ENCODE results near the gene LRMDA. TPM values are rescaled to one million over a fixed set of nuclear protein-coding genes. Genes with fewer than 3 reads are reported as not detected.
"Not testable (repeated sequence)": the region's sequence is repeated elsewhere in the genome, so short reads cannot be mapped to it uniquely, and the experiment has no call there.

LRMDA gene
- total RNA-seq, 1 experiment from 2014 or later = 4.8 TPM

- CTCF ChIA-PET = no interaction called here
Observed at GRCh38 chr10:75605096-75605495, 173.7 kb downstream of the LRMDA start.

DNA sequence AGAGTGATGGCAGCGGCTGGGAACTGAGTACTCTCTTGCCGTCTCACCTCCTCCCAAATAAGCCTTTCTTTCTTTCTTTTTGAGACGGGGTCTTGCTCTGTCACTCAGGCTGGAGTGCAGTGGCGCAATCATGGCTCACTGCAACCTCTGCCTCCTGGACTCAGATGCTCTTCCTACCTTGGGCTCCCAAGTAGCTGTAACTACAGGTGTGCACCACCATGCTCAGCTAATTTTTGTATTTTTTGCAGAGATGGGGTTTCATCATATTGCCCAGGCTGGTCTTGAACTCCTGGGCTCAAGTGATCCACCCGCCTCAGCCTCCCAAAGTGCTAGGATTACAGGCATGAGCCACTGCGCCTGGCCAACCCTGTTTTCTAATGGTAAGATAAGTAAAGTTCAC lies 174.4 kb downstream of the LRMDA start:
- H2AFZ ChIP-seq (ENCODE audit: low read depth, low read length, poor library complexity, severe bottlenecking); H3K79me2 ChIP-seq (ENCODE audit: insufficient read depth, low read length); H3K27ac ChIP-seq (ENCODE audit: low read depth, low read length); H4K20me1 ChIP-seq (ENCODE audit: insufficient read depth); H3K36me3 ChIP-seq (ENCODE audit: control insufficient read depth in 1 of 2, insufficient read depth in 2 of 2, low read length in 2 of 2); POLR2A ChIA-PET; CTCF ChIA-PET; H3K4me2 ChIP-seq (ENCODE audit: low read length); H3K9me2 ChIP-seq (ENCODE audit: insufficient read depth); H3K9ac ChIP-seq (ENCODE audit: low read length); H3K4me3 ChIP-seq (replicated peaks in 1 of 2; ENCODE audit: low read depth in 1 of 2, low read length in 2 of 2); DNase-seq (ENCODE audit: low read depth, low spot score); RAD21 ChIA-PET (ENCODE audit: low non-redundant PET in 1 of 2, low total read pairs in 2 of 2, uncharacterized antibody in 2 of 2, unreplicated experiment in 2 of 2); BruUV-seq (replicated peaks); intact Hi-C loops (cut with micrococcal nuclease); ATAC-seq; H3K9me3 ChIP-seq (ENCODE audit: control insufficient read depth in 1 of 2, insufficient read depth in 1 of 2, low read depth in 1 of 2, low read length in 2 of 2); H3K4me1 ChIP-seq (ENCODE audit: control insufficient read depth in 1 of 2, insufficient read depth in 2 of 2, low read length in 2 of 2): not testable (repeated sequence)
- H3K27me3 ChIP-seq (ENCODE audit: insufficient read depth, low read length) = peaks cover 12% of the 10 kb centered on the region; the same call in 1 of the 2 replicates

More at GRCh38 chr10:75605096-75605495, 173.7 kb downstream of the LRMDA start:
- H3K79me2 ChIP-seq (ENCODE audit: insufficient read depth, low read length) = no peaks in the 10 kb centered on the region
- H3K4me1 ChIP-seq (ENCODE audit: control insufficient read depth in 1 of 2, insufficient read depth in 2 of 2, low read length in 2 of 2) = peaks cover 0 to 6% of the 10 kb centered on the region in 2 experiments; a peak in 1 of 4 replicates
- no peak overlapping the region for H3K4me3 ChIP-seq (replicated peaks in 1 of 2; ENCODE audit: low read depth in 1 of 2, low read length in 2 of 2)
- no peaks in the 10 kb centered on the region for H4K20me1 ChIP-seq (ENCODE audit: insufficient read depth)
- no peak overlapping the region for H2AFZ ChIP-seq (ENCODE audit: low read depth, low read length, poor library complexity, severe bottlenecking)
- ChIA-PET RAD21 (ENCODE audit: low non-redundant PET in 1 of 2, low total read pairs in 2 of 2, uncharacterized antibody in 2 of 2, unreplicated experiment in 2 of 2) (no interaction called here), POLR2A (no interaction called here)
- ATAC-seq (no peak), DNase-seq (ENCODE audit: low read depth, low spot score) (no peak)
- H3K9ac ChIP-seq (ENCODE audit: low read length) = no peak overlapping the region
- BruUV-seq (replicated peaks) = no TSS peak
- intact Hi-C loops (cut with micrococcal nuclease) = no loop called here
- TF ChIP-seq EZH2 (IDR thresholded peaks at IDR 0.05) = no peak
- TF ChIP-seq YY1 (IDR thresholded peaks at IDR 0.05; ENCODE audit: extremely low read depth, insufficient replicate concordance, low read depth, low read length) = no peak
- TF ChIP-seq POLR2A (IDR thresholded peaks at IDR 0.05; ENCODE audit: borderline replicate concordance, extremely low read depth, insufficient read depth, insufficient read length) = no peak
- no peak for TF ChIP-seq SIN3A (IDR thresholded peaks at IDR 0.05; ENCODE audit: low read depth)
- TF ChIP-seq, protein P1, sequence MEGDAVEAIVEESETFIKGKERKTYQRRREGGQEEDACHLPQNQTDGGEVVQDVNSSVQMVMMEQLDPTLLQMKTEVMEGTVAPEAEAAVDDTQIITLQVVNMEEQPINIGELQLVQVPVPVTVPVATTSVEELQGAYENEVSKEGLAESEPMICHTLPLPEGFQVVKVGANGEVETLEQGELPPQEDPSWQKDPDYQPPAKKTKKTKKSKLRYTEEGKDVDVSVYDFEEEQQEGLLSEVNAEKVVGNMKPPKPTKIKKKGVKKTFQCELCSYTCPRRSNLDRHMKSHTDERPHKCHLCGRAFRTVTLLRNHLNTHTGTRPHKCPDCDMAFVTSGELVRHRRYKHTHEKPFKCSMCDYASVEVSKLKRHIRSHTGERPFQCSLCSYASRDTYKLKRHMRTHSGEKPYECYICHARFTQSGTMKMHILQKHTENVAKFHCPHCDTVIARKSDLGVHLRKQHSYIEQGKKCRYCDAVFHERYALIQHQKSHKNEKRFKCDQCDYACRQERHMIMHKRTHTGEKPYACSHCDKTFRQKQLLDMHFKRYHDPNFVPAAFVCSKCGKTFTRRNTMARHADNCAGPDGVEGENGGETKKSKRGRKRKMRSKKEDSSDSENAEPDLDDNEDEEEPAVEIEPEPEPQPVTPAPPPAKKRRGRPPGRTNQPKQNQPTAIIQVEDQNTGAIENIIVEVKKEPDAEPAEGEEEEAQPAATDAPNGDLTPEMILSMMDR (IDR thresholded peaks at IDR 0.05 in 2 of 3, conservative IDR thresholded peaks at IDR 0.05 in 1 of 3; ENCODE audit: borderline replicate concordance in 1 of 3, insufficient read depth in 1 of 3, low read depth in 2 of 3, low read length in 2 of 3) = no peak
- no peak for TF ChIP-seq CBX3 (IDR thresholded peaks at IDR 0.05; ENCODE audit: low read depth)
- no peak for TF ChIP-seq EZH2phosphoT487 (IDR thresholded peaks at IDR 0.05; ENCODE audit: borderline replicate concordance)
- no peak for TF ChIP-seq JUND (IDR thresholded peaks at IDR 0.05)
- TF ChIP-seq, protein P2, sequence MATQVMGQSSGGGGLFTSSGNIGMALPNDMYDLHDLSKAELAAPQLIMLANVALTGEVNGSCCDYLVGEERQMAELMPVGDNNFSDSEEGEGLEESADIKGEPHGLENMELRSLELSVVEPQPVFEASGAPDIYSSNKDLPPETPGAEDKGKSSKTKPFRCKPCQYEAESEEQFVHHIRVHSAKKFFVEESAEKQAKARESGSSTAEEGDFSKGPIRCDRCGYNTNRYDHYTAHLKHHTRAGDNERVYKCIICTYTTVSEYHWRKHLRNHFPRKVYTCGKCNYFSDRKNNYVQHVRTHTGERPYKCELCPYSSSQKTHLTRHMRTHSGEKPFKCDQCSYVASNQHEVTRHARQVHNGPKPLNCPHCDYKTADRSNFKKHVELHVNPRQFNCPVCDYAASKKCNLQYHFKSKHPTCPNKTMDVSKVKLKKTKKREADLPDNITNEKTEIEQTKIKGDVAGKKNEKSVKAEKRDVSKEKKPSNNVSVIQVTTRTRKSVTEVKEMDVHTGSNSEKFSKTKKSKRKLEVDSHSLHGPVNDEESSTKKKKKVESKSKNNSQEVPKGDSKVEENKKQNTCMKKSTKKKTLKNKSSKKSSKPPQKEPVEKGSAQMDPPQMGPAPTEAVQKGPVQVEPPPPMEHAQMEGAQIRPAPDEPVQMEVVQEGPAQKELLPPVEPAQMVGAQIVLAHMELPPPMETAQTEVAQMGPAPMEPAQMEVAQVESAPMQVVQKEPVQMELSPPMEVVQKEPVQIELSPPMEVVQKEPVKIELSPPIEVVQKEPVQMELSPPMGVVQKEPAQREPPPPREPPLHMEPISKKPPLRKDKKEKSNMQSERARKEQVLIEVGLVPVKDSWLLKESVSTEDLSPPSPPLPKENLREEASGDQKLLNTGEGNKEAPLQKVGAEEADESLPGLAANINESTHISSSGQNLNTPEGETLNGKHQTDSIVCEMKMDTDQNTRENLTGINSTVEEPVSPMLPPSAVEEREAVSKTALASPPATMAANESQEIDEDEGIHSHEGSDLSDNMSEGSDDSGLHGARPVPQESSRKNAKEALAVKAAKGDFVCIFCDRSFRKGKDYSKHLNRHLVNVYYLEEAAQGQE (IDR thresholded peaks at IDR 0.05; ENCODE audit: low read depth) = no peak
- no peak for TF ChIP-seq EGR1 (IDR thresholded peaks at IDR 0.05; ENCODE audit: low read depth)
- no peak for TF ChIP-seq ZFX (IDR thresholded peaks at IDR 0.05)
- TF ChIP-seq, protein P3, sequence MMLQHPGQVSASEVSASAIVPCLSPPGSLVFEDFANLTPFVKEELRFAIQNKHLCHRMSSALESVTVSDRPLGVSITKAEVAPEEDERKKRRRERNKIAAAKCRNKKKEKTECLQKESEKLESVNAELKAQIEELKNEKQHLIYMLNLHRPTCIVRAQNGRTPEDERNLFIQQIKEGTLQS (IDR thresholded peaks at IDR 0.05) = no peak
- TF ChIP-seq FOSL1 (IDR thresholded peaks at IDR 0.05; ENCODE audit: low read depth) = no peak
- peaks cover 12% of the 10 kb centered on the region; the same call in 1 of the 2 replicates for H3K27me3 ChIP-seq (ENCODE audit: insufficient read depth, low read length)
- H3K36me3 ChIP-seq (ENCODE audit: control insufficient read depth in 1 of 2, insufficient read depth in 2 of 2, low read length in 2 of 2) = no peaks in the 10 kb centered on the region
- H3K9me3 ChIP-seq (ENCODE audit: control insufficient read depth in 1 of 2, insufficient read depth in 1 of 2, low read depth in 1 of 2, low read length in 2 of 2) = no peaks in the 10 kb centered on the region
- H3K4me2 ChIP-seq (ENCODE audit: low read length) = no peak overlapping the region
- no peak overlapping the region for H3K27ac ChIP-seq (ENCODE audit: low read depth, low read length)
- no peaks in the 10 kb centered on the region for H3K9me2 ChIP-seq (ENCODE audit: insufficient read depth)

All from HCT116 (cell line).